NCI-H146 treated with DMSO at 0.1 percent for 48 hours (cell line): Measurements from ENCODE around the gene DDX24.

Experiments used
- DNase-seq: peaks from one replicate; lab custom pipeline; 2025; ENCODE audit not compliant: unreplicated experiment; lab: John Stamatoyannopoulos, UW

Gene DDX24

DNA sequence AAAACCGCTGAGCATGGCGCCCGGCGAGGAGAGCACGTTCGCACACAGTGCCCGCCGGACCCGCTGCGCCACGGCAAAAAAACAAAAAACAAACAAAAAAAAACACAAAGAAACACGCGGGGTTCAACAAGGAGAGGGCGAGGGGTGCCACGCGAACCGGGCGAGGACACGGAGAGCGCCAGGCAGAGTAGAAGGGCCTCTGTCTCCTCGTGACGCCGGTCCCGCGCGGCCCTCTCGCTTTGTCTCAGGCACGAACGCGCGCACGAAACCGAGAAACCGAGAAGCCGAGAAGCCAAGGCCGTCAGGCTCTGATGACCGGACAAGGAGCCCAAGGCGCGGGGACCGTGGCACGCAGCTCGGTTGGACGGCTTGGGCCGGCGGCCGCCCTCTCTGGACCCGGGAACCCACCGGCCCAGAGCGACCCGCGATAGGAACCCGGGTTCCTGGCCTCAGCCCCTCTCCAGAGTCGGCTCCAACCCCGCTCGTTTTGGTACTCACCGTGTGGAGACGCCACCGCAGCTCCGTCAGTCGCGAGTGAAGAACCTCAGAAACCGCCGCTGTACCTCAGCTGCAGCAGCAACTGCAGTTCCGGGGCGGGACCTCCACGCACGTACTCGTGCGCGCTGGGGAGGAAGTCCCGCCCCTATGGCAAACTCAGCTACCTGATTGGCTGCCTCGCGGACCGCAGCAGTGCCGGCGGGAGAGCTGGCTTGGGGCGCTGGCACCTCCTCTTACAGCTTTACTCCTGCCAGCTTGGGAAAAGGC, at the start of gene DDX24, which contains the start of gene IFI27L1:
Gene DDX24, minus strand, starts transcription at position 582 of the 765 bp plus-strand sequence. CDS start 1,460 bp downstream, outside the sequence.
Gene IFI27L1, plus strand, starts transcription at position 690 of the 765 bp plus-strand sequence. CDS start 15,628 bp downstream, outside the sequence.
- DNase-seq: peak; percentile 66

- peak; percentile 5 for DNase-seq
Observed at GRCh38 chr14:94129758-94130414, 48.9 kb upstream of the DDX24 start.

- peak; percentile 2 for DNase-seq
Observed at GRCh38 chr14:94129111-94129757, 48.2 kb upstream of the DDX24 start, which contains the start of gene IFI27L2. Gene IFI27L2, minus strand, starts transcription at chr14:94129604. Its CDS starts 40 bp downstream, at chr14:94129564.

GRCh38 chr14:94128216-94128839, 47.3 kb upstream of the DDX24 start:
- DNase-seq: no peak

DNA sequence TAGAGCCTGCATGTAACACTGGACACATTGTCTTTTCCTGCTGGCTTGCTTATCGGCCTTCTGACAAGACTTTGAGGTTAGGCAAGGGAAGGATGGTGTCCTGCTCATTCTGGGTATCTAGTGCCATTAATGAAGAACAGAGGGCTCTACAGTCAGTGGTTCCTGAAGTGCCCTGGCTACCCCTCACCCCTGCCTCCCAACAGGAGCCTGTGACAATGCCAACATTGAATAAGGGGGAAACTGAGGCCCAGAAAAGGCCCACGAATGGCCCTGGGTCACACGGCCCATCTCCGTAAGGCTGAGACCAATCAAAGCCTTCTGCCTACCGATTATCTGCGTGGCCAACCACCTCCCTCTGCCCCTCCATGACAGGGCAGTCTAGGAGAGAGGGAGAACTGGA, 46.3 kb upstream of the DDX24 start:
- no peak for DNase-seq

DNA sequence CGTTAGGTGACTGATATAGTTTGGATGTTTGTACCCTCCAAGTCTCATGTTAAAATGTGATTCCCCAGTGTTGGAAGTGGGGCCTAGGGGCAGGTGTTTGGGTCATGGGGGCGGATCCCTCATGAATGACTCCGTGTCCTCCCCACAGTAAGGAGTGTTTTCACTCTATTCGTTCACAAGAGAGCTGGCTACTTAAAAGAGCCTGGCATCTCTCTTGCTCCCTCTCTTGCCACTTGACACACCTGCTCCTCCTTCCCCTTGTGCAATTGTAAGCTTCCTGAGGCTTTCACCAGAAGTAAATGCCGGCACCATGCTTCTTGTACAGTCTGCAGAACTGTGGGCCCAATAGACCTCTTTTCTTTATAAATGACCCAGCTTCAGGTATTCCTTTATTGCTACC, 45.8 kb upstream of the DDX24 start:
- DNase-seq: no peak

GRCh38 chr14:94126419-94126677, 45.3 kb upstream of the DDX24 start:
- no peak for DNase-seq

DNA sequence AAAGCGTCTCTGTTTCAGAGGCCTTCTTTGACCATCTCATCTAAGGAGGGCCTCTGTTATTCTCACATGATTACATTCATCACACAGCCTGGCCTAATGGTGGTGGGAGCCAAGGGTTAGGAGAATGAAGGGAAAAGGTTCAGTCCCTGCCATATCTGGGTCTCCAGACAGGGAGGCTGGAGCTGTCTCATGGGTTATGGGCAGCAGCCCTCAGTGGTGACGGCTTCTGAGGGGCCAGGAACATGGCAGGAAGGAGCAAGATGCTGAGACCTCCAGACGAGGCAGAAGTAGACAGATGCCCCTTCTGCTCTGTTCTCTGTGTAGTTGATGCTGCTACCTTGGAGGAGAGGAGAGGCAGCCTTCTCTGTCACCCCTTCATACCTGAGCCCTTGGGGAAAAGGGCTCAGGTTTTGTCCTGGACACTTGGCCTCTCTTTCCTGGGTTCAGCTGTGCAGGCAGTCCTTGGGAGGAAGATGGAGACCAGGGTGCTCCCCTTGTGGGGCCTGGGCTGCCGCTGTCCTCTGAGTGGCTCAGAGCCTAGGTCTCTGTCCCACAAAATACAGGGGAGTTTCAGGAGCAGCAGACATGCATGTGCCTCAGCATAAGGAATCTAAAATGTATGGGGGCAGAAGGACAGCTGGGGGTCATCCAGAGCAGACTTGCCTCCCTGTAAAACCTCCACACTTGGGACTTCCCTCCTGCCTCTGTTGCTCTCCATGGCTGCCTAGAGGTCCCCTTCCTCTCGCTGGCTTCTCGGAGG, 44.8 kb upstream of the DDX24 start:
- DNase-seq: no peak

DNA sequence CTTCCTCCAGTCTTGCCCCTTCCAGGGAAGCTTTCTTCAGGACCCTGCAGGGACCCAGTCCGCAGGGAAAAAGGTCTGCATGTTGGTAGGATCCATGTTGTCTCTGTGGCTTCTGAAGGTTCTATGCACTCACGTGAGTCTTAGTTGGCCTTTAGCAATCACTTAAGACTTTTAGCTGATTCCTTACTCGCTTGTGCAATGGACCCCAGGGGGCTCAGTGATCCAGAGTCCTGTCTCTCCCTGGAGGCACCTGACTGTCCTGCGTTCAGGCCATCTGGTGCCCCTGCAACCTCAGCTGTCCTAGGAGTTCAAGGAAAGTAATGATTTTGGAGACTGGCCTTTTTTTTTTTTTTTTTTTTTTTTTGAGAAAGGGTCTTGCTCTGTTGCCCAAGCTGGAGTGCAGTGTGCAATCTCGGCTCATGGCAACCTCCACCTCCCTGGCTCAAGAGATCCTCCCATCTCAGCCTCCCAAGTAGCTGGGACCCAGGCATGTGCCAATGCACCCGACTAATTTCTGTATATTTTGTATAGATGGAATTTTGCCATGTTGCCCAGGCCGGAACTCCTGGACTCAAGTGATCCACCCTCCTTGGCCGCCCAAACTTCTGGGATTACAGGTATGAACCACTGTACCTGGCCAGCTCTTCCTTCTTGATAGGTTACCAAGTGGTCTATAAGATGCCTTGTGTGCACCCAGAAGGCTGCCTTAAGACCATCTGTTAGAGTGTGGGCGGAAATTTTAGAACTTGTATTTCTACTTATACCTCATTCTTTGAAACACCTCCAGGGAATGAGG, 43.8 kb upstream of the DDX24 start:
- no peak for DNase-seq

GRCh38 chr14:94123868-94124267, 42.9 kb upstream of the DDX24 start:
- no peak for DNase-seq

GRCh38 chr14:94123296-94123695, 42.3 kb upstream of the DDX24 start:
- DNase-seq: no peak

DNA sequence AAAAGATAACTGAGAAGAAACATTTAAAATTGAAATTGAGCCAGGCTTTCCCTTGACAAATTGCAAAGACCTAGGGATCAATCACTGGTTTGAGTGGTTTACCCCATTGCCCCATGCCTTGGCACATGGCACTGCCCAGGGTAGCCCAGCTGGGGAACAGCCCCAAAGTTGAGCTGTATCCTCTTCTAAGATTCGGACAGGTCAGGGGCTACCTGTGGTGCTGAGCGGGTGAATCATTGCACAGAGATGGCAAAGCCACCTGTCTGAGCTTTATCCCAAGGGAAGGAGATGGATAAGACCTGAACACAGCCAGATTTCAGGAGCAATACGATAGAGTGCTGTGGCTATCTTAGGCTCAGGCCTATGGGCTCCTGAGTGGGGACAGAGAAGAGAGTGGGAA, 41.4 kb upstream of the DDX24 start:
- no peak for DNase-seq

- no peak for DNase-seq
Observed at GRCh38 chr14:94121485-94121884, 40.5 kb upstream of the DDX24 start.

DNA sequence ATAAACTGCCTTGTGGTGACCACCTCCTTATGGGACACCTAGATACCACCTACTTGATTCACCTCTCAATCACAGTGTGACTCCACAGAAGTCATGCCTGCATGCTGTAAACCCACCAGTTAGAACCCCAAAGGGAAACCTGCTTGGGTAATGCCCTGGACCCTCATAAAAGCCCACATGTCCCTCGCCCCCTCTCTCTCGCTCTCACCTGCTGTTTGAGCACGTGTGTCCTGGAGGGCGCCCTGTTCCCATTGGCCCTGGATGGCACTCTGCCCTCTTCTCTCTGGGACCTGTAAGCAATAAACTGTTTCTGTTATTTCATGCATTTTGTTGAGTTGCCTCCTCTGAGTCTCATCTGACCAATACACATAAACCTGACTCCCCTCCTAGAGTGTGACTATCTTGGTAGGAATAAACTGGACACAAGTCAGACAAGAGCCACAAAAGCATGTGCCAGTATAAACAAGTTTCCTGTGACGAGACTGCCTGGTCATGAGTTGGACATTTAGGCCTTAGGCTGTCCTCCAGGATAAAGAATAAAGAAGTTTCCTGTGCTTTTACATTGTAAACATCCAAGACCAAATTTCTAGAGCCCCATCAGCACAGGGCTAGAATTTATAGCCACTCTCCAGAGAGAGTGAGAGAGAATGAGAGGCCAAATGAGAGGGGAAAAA, 39.8 kb upstream of the DDX24 start:
- DNase-seq: no peak

DNA sequence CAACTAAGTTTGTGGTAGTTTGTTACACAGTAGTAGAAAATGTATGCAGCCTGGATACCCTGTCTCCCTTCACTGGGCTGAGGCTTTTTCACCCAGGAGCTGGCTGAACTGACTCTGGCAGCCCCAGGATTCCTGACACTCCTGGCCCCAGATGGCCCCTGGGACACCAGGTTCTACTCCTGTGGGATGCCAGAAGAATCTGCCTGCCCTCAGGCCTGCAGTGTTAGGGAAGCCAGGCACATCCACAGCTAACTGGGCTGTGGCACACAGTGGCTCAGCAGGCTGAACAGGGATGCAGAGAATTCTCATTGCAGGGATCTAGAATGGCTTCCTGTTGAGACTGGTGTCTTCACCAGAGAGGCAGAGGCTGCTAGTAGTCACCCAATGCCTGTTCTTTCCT, 38.1 kb upstream of the DDX24 start:
- DNase-seq: no peak

- DNase-seq: no peak
Observed at GRCh38 chr14:94117856-94118255, 36.9 kb upstream of the DDX24 start.

DNA sequence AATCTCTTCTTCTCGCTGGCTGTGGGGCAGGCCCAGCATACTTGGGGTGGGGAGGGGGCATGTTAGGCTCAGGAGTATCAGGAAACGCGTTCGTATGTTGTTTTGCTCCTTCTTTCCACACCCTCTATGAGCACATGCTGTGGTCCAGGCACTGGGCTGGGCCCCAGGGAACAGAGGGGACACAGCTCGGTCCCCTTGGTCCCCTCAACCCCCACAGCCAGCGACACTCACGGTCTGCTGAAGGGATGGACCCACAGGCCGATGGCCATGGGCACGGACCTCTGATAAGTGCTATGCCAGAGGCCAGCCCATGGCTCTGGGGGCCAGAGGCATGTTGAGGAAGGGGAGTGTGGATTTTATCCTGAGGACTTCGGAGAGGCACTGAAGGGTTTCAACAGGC, 35.7 kb upstream of the DDX24 start:
- DNase-seq: no peak

DNA sequence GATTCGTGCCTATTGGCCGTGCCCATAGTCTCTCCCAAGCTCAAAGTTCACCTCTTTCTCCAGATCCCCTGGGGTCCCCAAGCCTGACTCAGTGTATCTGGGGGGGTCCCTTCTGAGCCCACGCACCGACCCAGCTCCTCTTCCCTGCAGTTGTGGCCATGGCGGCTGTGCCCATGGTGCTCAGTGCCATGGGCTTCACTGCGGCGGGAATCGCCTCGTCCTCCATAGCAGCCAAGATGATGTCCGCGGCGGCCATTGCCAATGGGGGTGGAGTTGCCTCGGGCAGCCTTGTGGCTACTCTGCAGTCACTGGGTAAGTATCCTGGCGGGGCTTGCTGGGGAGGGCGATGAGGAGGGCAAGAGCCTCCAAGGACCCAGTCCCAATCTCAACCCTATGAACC, 34.6 kb upstream of the DDX24 start:
- no peak for DNase-seq

- DNase-seq: no peak
Observed at GRCh38 chr14:94115058-94115591, 34.1 kb upstream of the DDX24 start.
